Activated CD8-positive, alpha-beta memory T cell treated with anti-CD3 and anti-CD28 coated beads for 24 hours (primary cell): Measurements from ENCODE around the gene KIF5A.
"Not testable (repeated sequence)": the region's sequence is repeated elsewhere in the genome, so short reads cannot be mapped to it uniquely, and the experiment has no call there.

Source experiments
- DNase-seq: peaks from one replicate; pipeline ENCODE4 v3.0.0-alpha.2; 2020

KIF5A gene

DNA sequence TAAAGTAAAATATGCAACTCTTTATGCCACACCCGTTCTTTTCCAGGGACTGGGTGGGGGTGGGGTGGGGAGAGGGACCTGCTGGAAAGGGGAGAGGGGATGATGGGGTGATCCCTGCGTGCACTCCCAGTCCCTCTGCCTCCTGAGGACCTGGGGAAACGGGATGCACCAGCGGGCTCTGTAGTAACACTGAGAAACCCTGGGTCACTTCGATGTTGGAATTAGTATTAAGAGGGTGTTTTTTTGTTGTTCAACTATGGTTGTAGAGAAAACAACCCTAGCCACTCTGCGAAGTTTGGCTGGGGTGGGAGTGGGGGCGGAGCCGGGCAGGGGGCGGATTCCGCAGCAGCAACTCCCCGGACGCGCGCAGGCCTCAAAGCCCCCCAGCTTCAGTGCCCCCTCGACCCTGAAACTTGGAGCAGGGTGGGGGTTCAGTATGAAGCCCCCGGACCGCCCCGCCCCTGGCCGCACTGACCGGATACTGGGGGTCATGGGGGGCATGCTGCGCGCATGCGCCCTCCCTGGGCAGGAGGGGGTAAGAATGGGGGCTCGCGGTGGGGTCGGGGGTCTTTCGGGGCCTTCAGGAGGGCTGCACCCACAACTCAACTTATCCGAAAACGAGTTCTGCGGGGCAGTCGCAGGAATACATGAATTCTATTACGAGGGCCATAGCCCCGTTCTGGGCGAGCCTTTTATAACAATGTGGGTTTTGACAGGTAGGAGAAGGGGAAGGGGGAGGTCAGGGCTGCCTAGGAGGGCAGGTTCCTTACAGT, 60.1 kb downstream of the KIF5A start:
- no peak for DNase-seq

DNA sequence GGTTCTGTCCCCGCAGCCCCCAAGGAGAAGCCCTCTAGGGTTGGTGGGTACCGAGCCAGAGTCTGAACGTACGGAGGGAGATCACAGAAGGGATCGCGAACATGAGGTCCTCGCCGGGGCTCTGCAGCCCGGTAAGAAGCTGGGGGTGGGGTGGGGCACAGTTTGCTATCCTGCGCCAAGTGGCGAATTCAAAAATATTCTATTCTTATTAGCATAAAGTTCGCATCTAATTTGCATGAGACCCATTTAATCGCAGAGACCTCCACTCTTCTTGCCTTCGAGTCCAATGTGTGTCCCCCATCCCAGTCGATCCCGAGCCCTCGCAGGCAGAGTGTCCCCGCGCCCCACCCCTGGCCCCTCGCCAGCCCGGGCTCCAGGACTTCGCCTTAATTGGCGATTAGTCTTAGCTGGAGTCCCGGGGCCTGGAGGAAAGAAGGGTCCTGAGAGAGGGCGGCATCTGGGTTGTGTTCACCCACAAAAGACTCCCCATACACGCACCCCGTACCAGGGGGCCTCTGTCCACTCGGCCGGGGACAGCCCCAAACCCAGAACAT, 60.8 kb downstream of the KIF5A start:
- no peak for DNase-seq

- DNase-seq: peak; percentile 81
These were observed 61.4 kb downstream of the KIF5A start, which contains the start of gene ARHGEF25 for GRCh38 chr12:57611108-57611826. ARHGEF25 (plus strand) TSS chr12:57611435; CDS start chr12:57611895, 460 bp downstream.

DNA sequence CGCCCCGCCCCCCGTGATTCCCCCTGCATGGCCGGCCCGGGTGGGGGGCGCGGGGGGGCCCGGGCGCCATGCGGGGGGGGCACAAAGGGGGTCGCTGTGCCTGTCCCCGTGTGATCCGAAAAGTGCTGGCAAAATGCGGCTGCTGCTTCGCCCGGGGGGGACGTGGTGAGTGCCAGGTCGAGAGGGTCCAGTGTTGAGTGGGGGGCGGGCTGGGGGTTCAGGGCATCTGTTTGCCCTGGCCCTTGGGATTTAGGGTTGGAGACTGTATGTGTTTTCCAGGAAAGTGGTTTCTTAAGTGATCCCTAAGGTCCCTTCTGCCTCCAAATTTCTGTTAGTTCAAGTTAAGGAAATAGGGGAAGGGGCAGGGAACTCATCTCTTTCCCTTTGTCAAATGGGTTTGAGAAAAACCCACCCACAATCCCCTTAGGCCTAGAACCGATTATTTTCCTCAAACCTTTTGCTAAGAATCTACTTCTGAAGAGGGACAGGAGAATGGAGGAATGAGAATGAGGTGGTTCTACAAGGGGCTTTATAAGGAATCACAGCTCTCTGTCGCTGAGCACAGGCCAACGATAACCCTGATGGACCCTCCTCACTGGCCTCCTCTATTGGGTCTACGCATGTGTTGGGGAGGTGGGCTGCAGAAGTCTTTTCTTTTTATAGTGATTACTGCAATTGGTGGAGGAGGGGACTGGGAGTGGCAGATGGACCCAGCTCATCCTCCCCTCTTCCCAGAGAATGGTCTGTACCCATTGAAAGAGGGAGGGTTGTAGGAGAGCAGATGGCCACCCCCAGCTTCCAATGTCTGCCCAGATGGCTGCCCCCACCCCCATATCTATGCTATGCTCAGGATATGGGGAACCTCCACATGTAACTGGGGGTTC, 62.2 kb downstream of the KIF5A start:
- DNase-seq: no peak

- DNase-seq: peak; percentile 50
These were observed 63.0 kb downstream of the KIF5A start for GRCh38 chr12:57612711-57613426.

DNA sequence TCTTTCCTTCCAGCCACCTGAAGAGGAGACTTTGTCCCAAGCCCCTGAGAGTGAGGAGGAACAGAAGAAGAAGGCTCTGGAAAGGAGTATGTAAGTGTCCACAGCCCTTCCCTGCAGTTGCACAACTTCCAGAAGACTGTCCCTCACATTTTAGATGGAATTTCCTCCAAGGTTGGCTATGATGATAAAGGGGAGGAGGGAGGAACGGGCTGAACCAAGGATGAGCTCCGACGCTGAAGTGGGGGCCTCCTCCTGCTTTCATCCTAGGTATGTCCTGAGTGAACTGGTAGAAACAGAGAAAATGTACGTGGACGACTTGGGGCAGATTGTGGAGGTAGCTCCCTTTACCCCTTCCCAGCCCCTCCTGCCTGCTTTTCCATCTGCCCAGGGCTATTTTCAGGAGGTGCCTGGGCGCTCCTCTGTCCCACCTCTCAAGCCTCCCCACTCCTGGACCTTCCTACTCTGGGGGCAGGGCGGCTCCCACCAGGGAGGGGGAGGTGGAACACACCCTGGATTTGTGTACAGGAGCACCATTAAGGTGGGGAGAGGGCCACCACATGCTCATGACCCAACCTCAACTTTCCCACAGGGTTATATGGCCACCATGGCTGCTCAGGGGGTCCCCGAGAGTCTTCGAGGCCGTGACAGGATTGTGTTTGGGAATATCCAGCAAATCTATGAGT, 63.7 kb downstream of the KIF5A start:
- DNase-seq: no peak

GRCh38 chr12:57614178-57614947, 64.5 kb downstream of the KIF5A start:
- no peak for DNase-seq

DNA sequence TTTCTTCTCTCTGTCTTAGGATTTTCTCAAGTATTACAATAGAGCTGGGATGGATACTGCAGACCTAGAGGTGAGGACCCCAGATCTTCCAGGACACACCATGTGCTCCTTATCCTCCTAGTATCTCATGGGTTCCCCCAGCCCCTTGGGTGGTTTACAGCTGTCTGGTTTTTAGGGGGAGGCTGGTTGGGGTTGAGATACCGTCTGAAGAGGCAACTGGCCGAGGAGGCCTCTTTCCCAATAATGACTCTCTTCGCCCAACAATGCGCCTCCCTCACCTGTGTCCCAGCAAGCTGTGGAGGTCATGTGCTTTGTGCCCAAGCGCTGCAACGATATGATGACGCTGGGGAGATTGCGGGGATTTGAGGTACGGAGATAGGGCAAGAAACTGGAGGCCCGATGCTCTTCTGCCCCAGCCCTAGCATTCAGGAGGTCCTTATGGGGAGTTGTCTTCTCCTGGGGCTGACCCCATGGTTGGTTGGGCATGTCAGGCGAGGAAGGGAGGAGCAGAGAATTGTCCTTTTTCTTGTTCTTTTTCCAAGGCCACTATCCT, 65.2 kb downstream of the KIF5A start:
- no peak for DNase-seq

DNA sequence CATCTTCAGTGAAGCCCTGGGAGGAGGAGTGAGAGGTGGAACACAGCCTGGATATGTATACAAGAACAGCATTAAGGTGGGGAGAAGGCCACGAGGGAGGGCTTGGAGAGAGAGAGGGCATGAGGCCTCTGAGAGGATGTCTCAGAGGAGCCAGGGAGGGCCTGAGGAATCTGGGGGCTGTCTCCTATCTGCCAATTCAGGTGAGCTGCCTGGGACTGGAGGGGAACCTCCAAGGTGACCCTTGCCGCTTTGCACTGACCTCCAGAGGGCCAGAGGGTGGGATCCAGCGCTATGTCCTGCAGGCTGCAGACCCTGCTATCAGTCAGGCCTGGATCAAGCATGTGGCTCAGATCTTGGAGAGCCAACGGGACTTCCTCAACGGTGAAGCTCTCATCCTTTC, 65.8 kb downstream of the KIF5A start:
- no peak for DNase-seq

DNA sequence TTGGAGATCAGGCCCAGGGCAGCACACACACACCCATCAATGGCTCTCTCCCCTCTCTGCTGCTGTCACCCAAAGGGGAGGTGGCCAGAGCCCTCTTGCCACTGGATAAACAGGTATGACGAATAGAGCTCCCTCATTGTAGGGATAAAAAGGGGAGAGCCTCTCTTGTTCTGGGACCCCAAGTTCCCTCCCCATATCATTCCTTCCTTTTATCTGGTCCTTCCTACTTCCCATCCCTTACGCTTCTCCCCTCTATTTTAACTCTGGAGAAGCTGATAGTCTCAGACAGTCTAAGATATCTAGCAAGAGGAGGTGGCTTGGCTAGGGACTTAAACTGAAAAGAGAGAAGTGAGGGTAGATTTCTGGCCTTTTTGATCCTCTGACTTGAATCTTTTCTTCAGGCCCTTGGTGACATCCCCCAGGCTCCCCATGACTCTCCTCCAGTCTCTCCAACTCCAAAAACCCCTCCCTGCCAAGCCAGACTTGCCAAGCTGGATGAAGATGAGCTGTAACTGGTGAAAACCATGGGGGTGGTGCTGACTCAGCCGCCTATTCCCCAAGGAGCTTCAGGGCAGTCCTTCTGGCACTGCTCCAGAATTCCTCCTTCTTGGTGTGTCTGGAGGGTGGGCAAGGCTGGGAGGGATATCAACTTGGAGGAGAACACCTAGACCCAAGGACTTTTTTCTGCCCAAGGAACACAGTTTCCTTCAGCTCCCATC, 66.7 kb downstream of the KIF5A start:
- DNase-seq: no peak

DNA sequence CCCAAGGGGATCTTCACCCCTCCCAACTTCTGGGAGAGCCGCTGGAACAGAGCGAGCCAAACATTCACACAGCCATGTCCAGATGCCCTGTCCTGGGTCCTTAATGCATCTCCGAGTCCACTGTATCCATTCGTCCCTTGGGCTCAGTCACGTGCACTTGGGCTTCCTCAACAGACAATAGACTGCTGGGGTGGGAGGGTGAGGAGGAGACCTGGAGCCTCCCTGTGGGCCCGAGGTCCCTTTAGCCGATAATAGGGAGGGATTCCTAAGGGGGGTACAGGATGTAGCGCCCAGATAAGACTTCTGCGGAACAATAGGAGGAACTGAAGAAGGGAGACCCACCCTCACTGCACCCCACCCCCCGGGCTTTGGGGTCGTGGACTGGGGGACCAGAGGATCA, 68.1 kb downstream of the KIF5A start:
- DNase-seq: no peak

- not testable (repeated sequence) for DNase-seq
These were observed 68.6 kb downstream of the KIF5A start for GRCh38 chr12:57618431-57618830.

DNA sequence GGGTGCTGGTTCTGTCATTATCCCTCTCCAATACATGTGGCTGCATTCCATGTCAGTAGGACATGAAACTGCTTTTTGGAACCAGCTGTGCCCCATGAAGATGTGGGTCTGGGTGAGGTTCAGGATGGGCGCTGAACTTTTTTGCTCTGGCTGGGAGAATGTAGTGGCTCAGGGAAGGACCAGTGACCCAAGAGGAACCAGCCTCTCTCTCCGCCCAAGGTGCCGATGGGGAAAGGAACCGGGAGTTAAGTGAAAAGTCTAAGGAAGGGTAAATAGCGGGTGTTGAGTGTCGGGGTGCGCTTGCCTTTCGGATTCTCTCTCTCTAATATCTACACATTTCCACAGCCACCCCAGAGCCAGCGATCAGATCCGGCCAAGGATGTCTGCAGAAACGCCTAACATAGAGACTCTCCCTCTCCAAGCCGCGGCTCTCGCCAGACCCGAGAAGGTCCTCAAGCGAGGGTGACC, 69.2 kb downstream of the KIF5A start:
- no peak for DNase-seq

DNA sequence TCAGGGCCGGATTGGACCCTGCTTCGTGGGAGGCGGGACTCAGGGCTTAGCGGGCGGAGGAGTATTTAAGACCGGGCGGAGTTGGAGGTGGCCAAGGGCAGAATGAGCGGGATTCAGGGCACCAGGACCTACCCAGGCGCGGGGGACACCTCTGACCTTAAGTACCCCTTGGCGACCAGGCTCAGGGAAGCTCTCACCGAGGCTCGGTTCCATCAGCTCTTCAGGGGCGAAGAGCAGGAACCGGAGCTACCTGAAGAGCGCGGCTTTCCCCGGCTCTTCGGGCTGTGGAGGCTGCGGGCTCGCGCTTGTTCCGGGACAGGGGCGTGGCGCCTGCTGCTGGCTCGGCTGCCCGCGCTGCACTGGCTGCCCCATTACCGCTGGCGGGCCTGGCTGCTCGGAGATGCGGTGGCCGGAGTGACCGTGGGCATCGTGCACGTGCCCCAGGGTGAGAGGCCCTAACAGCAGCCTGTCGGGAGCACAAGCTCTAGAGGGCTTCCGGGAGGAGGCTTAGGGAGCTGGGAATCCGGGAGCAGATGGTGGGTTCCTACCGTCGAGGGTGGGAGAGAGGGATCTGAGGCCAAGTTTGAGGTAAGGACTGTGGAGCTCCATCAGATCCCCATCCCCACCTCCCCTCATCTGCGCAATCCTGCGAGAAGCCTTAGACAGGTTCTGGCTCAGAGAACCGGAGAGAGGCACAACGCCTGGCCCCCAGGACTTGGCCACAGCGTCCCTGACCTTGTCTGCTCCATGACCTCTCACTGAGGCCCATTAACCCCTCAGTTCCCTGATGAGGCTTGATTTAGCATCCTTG, 69.8 kb downstream of the KIF5A start:
- no peak for DNase-seq

GRCh38 chr12:57620245-57620935, 70.5 kb downstream of the KIF5A start:
- no peak for DNase-seq

DNA sequence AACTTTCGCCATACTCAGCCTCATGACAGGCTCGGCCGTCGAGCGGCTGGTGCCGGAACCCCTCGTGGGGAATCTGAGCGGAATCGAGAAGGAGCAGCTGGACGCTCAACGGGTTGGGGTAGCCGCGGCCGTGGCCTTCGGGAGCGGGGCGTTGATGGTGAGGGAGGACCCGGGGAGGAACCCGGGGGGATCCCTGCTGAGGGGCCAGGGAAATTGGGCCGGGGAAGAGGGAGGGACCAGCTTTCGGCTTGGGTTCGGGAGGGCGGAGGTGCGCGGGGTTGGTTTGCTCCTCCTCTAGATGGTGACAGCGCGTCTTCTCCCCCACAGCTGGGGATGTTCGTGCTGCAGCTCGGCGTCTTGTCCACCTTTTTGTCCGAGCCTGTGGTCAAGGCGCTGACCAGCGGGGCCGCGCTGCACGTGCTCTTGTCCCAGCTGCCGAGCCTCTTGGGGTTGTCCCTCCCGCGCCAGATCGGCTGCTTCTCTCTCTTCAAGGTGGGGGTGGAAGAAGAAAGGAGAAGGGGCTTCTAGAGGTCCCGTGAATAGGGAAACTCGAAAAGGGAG, 71.2 kb downstream of the KIF5A start:
- peak; percentile 74 for DNase-seq

- DNase-seq: peak; percentile 87
These were observed 71.9 kb downstream of the KIF5A start for GRCh38 chr12:57621497-57622292.
